ENCODE measurements around the gene TREH.

Gene TREH

DNA sequence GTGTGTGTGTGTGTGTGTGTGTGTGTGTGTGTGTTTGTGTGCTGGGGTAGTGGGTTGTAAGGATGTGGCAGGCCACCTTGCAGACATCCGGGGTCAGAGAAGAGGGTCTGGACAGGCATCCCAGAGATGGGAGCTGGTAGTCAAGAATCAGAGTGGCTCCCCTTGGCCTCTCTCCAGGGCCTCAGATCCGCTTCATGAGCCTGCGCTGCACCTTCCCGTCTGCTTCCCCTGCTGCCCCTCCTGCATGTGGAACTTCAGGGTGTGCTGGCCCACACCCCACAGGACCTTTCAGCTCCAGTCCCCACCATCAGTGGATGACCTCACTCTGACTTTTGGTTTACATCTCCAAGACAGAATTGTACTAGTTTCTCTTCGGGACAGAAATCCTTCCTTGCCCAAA, 31.2 kb downstream of the TREH start:
- TF ChIP-seq, protein P1, sequence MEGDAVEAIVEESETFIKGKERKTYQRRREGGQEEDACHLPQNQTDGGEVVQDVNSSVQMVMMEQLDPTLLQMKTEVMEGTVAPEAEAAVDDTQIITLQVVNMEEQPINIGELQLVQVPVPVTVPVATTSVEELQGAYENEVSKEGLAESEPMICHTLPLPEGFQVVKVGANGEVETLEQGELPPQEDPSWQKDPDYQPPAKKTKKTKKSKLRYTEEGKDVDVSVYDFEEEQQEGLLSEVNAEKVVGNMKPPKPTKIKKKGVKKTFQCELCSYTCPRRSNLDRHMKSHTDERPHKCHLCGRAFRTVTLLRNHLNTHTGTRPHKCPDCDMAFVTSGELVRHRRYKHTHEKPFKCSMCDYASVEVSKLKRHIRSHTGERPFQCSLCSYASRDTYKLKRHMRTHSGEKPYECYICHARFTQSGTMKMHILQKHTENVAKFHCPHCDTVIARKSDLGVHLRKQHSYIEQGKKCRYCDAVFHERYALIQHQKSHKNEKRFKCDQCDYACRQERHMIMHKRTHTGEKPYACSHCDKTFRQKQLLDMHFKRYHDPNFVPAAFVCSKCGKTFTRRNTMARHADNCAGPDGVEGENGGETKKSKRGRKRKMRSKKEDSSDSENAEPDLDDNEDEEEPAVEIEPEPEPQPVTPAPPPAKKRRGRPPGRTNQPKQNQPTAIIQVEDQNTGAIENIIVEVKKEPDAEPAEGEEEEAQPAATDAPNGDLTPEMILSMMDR (IDR thresholded peaks at IDR 0.05; ENCODE audit: low read depth, low read length): no peak
- no peak for DNase-seq (ENCODE audit: extremely low read depth, low read depth)

DNA sequence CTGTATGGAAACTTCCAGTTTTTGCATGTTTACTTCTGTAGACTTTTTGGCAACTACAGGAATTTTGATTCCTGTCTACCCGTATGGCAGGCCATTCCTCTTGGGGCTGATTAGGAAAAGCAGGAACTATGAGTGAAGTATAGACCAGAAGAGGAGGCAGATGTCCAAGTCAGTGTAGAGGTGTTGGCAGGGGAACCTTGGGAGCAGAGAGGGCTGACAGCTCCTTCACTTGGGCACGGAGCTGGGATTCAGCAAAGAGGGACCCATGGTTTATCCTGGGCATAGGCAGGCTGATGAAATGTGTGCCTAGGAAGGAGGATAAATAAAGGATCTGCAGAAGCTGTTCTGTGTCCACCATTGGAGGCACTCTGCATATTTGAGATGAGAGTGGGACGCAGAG, 33.1 kb downstream of the TREH start:
- no peak for DNase-seq (ENCODE audit: extremely low read depth, low read depth)
- TF ChIP-seq, protein P1 (IDR thresholded peaks at IDR 0.05; ENCODE audit: low read depth, low read length): no peak

DNA sequence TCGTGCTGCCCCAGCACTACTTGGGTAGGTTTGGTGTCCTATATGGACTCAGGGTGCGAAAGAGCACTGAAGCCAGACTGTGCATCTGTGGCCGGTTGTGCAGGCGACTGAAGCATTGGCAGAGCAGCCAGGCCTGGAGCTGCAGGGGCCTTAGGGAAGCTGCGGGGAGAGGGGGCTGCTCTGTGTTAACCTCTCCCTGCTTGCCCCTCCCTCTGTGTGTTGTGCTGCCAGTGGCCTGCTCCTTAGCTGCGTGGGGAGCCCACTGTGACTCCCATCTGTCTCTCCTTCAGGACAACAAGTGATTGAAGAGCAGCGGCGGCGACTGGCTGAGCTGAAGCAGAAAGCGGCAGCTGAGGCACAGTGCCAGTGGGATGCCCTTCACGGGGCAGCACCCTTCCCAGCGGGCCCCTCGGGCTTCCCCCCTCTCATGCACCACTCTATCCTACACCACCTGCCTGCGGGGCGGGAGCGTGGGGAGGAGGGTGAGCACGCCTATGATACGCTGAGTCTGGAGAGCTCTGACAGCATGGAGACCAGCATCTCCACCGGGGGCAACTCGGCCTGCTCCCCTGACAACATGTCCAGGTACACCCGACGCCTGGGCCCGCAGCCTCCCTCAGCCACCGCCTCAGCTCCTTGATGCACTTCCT, 34.3 kb downstream of the TREH start:
- DNase-seq (ENCODE audit: extremely low read depth, low read depth): no peak
- TF ChIP-seq, protein P1 (IDR thresholded peaks at IDR 0.05; ENCODE audit: low read depth, low read length): no peak

DNA sequence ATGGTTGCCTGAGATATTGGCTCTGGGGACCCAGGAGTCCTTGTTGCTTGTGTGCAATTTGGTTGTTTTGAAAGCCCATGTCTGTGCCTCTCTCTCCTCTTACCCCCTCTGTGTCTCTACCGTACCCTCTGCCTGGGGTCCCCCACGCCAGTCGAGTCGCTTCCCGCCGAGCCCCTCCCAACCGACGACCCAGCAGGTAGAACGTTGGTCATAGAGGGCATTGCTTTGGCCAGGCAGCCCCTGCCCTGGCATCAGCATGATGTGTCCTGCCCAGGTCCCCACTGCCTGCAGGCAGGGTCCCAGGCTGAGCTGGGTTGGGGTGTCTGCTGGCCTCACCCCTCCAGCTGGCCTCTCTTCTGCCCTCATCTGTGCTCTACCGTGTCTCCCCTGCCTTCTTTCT, 35.0 kb downstream of the TREH start:
- no peak for DNase-seq (ENCODE audit: extremely low read depth, low read depth)
- TF ChIP-seq, protein P1 (IDR thresholded peaks at IDR 0.05; ENCODE audit: low read depth, low read length): no peak

DNA sequence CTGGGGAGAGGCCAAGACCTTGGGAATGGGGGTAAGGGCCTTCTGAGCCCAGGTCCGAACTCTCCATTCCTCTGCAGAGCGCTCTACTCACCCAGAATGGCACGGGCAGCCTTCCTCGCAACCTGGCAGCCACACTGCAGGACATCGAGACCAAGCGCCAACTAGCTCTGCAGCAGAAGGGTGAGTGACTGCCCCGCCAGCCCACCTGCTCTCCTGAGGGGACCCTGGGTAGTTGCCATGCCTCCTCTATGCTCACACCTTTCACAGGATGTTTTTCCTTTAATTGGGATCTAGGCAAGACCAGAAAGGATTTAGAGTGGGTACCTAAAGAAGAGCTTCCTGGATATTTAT, 35.5 kb downstream of the TREH start:
- DNase-seq (ENCODE audit: extremely low read depth, low read depth): no peak
- TF ChIP-seq, protein P1 (IDR thresholded peaks at IDR 0.05; ENCODE audit: low read depth, low read length): no peak

DNA sequence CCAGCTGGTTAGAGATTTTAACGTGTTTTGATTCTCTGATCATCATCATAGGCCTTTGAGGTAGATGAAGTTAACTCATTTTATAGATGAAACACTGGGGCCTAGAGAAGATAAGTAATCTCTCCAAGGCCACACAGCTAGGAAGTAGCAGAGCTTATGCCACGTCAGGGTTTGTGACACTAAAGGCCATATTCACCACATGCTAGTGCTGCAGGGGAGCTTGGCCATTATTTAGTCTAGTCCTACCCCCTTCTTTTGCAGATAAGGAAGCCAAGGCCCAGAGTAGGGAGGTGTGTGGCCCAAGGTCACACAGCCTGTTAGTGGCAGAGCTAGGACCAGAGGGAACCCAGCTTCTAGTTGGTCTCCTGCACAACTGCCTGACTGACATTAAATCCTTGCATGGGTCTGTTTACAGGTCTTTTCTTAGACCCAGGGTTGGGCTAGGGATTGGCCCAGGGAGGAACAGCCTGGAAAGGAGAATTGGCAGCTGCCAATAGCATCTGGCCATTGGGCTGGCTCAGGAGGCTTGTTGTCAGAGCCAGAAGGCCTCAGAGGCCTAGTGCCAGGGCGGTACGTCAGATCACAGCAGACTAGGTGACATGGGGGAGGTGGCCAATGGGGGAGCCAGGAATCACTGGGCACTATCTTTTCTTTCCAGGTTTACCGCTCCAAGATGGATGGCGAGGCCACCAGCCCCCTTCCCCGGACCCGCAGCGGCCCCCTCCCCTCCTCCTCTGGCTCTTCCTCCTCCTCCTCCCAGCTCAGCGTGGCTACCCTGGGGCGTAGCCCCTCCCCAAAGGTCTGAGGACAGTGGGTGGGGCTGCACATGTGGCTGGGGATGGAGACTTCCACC, 36.1 kb downstream of the TREH start:
- TF ChIP-seq, protein P1 (IDR thresholded peaks at IDR 0.05; ENCODE audit: low read depth, low read length): no peak
- DNase-seq (ENCODE audit: extremely low read depth, low read depth): no peak

DNA sequence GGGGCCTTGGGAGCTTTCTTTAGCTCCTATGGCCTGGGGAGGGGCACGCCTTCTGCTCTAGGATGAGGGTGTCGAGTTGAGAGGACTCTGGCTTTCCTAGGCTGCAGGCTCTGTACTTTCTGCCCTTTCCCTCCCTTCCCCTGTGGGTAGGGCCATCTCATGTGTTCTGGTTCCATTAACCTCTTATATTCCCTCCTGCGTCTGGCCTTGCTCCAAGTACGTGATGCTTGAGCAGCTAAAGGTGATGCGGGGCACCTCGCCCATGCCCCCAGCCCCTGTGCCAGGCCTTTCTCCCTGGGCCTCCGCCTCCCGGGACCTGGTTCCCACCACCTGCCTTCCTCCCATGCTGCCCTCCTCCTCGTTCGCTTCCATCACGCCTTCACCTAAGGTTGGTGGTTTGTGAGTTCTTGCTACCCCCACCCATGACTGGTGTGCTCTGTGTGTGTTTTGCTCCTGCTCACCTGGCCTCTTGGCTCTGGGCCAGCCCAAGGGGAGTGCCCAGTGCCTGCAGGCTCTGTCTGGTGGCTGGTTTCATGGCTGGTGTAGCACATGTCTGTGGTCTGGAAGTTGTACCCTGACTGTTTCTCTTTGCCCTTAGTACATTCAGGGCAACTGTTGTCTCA, 37.9 kb downstream of the TREH start:
- TF ChIP-seq, protein P1 (IDR thresholded peaks at IDR 0.05; ENCODE audit: low read depth, low read length): no peak
- no peak for DNase-seq (ENCODE audit: extremely low read depth, low read depth)

Measured in AG09319 (cell line).